Activated naive CD8-positive, alpha-beta T cell treated with anti-CD3 and anti-CD28 coated beads, Interleukin-2, amount 10 ng/mL, durations not matched to agents 7 days and 5 days (primary cell): ENCODE measurements around the gene GAREM2. TPM values are rescaled to one million over a fixed set of nuclear protein-coding genes. Genes with fewer than 3 reads are reported as not detected.

Source experiments
- ATAC-seq: fragments of 150-1000 bp; cut with Tn5 transposase; one replicate; pipeline ENCODE4 v1.10.0; 2021; ENCODE audit warnings: low read depth, moderate library complexity
- POLR2A ChIA-PET: fragments of 350-600 bp; sonication (Branson Sonifier 250); formaldehyde crosslinking; loops from one replicate; lab custom pipeline; 2021; ENCODE audit warnings: antibody characterized with exemption; lab: Charles Lee
- DNase-seq: peaks from one replicate; pipeline ENCODE4 v3.0.0; 2021
- H3K27ac Mint-ChIP-seq: one replicate; pipeline ENCODE4 v1.8.0; 2022; ENCODE audit warnings: mild to moderate bottlenecking, mixed read lengths
- H3K27me3 Mint-ChIP-seq: one replicate; pipeline ENCODE4 v1.8.0; 2022; ENCODE audit warnings: mild to moderate bottlenecking, moderate library complexity, mixed read lengths
- H3K36me3 Mint-ChIP-seq: one replicate; pipeline ENCODE4 v1.8.0; 2021; ENCODE audit warnings: mild to moderate bottlenecking, mixed read lengths
- H3K4me1 Mint-ChIP-seq: one replicate; pipeline ENCODE4 v1.8.0; 2021; ENCODE audit warnings: mixed read lengths
- H3K4me3 Mint-ChIP-seq: one replicate; pipeline ENCODE4 v1.8.0; 2022; ENCODE audit warnings: mild to moderate bottlenecking, moderate library complexity, mixed read lengths
- H3K9me3 Mint-ChIP-seq: one replicate; pipeline ENCODE4 v1.8.0; 2021; ENCODE audit warnings: mixed read lengths
- total RNA-seq, 2 experiments: library from RNA; stranded (reverse); gene quantifications; one replicate each; pipeline ENCODE4 v1.2.3, GENCODE V29; 2021

The GAREM2 gene
- total RNA-seq, 2 experiments from 2014 or later, result 4.1 to 4.9 TPM

- H3K4me1 Mint-ChIP-seq, result peaks cover 26% of the 10 kb centered on the region
- no peak overlapping the region for H3K27ac Mint-ChIP-seq
- no peak overlapping the region for H3K4me3 Mint-ChIP-seq
- no peak for ATAC-seq
- H3K9me3 Mint-ChIP-seq, result no peaks in the 10 kb centered on the region
- POLR2A ChIA-PET, result no interaction called here
- DNase-seq, result no peak
- peaks cover 19% of the 10 kb centered on the region for H3K36me3 Mint-ChIP-seq
- no peaks in the 10 kb centered on the region for H3K27me3 Mint-ChIP-seq
These were observed 65.5 kb downstream of the GAREM2 start for GRCh38 chr2:26238311-26238958.

Other genes starting within 250 kb of the GAREM2 start
- gene KIF3C, start 190.6 kb upstream of the GAREM2 start, total RNA-seq, result 10 to 100 TPM; 11.6 to 12.8 TPM
- gene RAB10, start 139.0 kb upstream of the GAREM2 start, total RNA-seq, result 10 to 100 TPM; 88.0 to 89.7 TPM
- 100 to 1,000 TPM; 104 to 113 TPM for gene HADHA, start 71.5 kb downstream of the GAREM2 start, total RNA-seq
- gene HADHB, start 71.9 kb downstream of the GAREM2 start, total RNA-seq, result 10 to 100 TPM; 68.1 to 72.7 TPM
- gene SELENOI, start 173.1 kb downstream of the GAREM2 start, total RNA-seq, result 10 to 100 TPM; 26.4 TPM
- 1 to 10 TPM; 5.7 to 7.0 TPM for gene ADGRF3, start 173.7 kb downstream of the GAREM2 start, total RNA-seq
- not detected for gene DRC1, start 228.8 kb downstream of the GAREM2 start, total RNA-seq